SK-N-SH (cell line): ENCODE data around the gene ADGRG7. TPM values are rescaled to one million over a fixed set of nuclear protein-coding genes. Genes with fewer than 3 reads are reported as not detected.

Experiments
- CTCF ChIA-PET: fragments of 300-600, 350-600 bp; formaldehyde crosslinking; extraction: SDS; loops from one replicate; lab custom pipeline; 2021; lab: Yijun Ruan, JAX
- POLR2A ChIA-PET: fragments of 350-600 bp; sonication (Branson Sonifier 250); formaldehyde crosslinking; extraction: SDS; loops from one replicate; lab custom pipeline; 2020; ENCODE audit warnings: antibody characterized with exemption, inconsistent platforms; lab: Yijun Ruan, JAX
- DNase-seq: peaks from one replicate; pipeline ENCODE4 v3.0.0; 2012
- H2AFZ ChIP-seq: fragments of 200-600 bp; sonication (generic); 2 replicates; pipeline ENCODE4 v1.8.1; 2016; ENCODE audit warnings: antibody characterized with exemption, mild to moderate bottlenecking, low read depth
- H3F3A ChIP-seq: fragments of 200-600 bp; sonication (generic); replicated peaks from 2 replicates; pipeline ENCODE3; 2016; ENCODE audit warnings: antibody characterized with exemption, mild to moderate bottlenecking; ENCODE audit not compliant: insufficient read depth
- H3K27ac ChIP-seq, 2 experiments: fragments of 200-500 bp in 1 of 2; fragments of 200-600 bp in 1 of 2; sonication (Bioruptor generic) in 1 of 2; sonication (generic), shearing (Covaris generic) in 1 of 2; 2 replicates each; pipeline versions ENCODE4 v1.5.1 to v1.6.1; 2014 to 2016; ENCODE audit warnings: low read depth in 2 of 2, inconsistent platforms in 1 of 2, low read length in 1 of 2, mild to moderate bottlenecking in 1 of 2, mixed read lengths in 1 of 2
- H3K27me3 ChIP-seq: fragments of 200-600 bp; sonication (generic), shearing (Covaris generic); 2 replicates; pipeline ENCODE4 v1.6.1; 2016; ENCODE audit warnings: mixed run types; ENCODE audit not compliant: insufficient read depth
- H3K36me3 ChIP-seq, 2 experiments: fragments of 200-500 bp in 1 of 2; fragments of 200-600 bp in 1 of 2; sonication (Bioruptor generic) in 1 of 2; sonication (generic) in 1 of 2; replicated peaks in 1 of 2; 2 replicates each; pipeline versions ENCODE3 to v1.5.1; 2014 to 2016; ENCODE audit warnings: low read length in 1 of 2, mild to moderate bottlenecking in 1 of 2; ENCODE audit not compliant: insufficient read depth in 2 of 2, control insufficient read depth in 1 of 2
- H3K4me1 ChIP-seq, 2 experiments: fragments of 200-500 bp in 1 of 2; fragments of 200-600 bp in 1 of 2; sonication (Bioruptor generic) in 1 of 2; sonication (generic), shearing (Covaris generic) in 1 of 2; 2 replicates each; pipeline versions ENCODE4 v1.5.1 to v1.6.1; 2014 to 2016; ENCODE audit warnings: low read depth in 1 of 2, low read length in 1 of 2, mixed run types in 1 of 2; ENCODE audit not compliant: insufficient read depth in 2 of 2, control insufficient read depth in 1 of 2
- H3K4me2 ChIP-seq: fragments of 200-600 bp; sonication (generic), shearing (Covaris generic); 2 replicates; pipeline ENCODE4 v1.6.1; 2017; ENCODE audit warnings: mixed run types
- H3K4me3 ChIP-seq, 2 experiments: fragments of 200-500 bp in 1 of 2; fragments of 200-600 bp in 1 of 2; sonication (Bioruptor generic) in 1 of 2; sonication (generic), shearing (Covaris generic) in 1 of 2; 2 replicates each; pipeline versions ENCODE4 v1.5.1 to v1.8.1; 2014 to 2016; ENCODE audit warnings: low read depth in 2 of 2, inconsistent platforms in 1 of 2, low read length in 1 of 2, mild to moderate bottlenecking in 1 of 2, mixed read lengths in 1 of 2, moderate library complexity in 1 of 2
- H3K79me2 ChIP-seq: fragments of 200-600 bp; sonication (generic); 2 replicates; pipeline ENCODE4 v1.8.1; 2017; ENCODE audit warnings: mild to moderate bottlenecking; ENCODE audit not compliant: insufficient read depth
- H3K9ac ChIP-seq: fragments of 200-600 bp; sonication (generic); 2 replicates; pipeline ENCODE4 v1.6.1; 2017; ENCODE audit warnings: mixed run types
- H3K9me2 ChIP-seq: fragments of 200-600 bp; sonication (generic); 2 replicates; pipeline ENCODE4 v1.6.1; 2017; ENCODE audit warnings: mixed run types
- H3K9me3 ChIP-seq: fragments of 200-600 bp; sonication (generic); 2 replicates; pipeline ENCODE4 v1.6.1; 2017; ENCODE audit warnings: mixed run types, mild to moderate bottlenecking, moderate library complexity
- H4K20me1 ChIP-seq: fragments of 200-600 bp; sonication (generic); 2 replicates; pipeline ENCODE4 v1.6.1; 2017; ENCODE audit warnings: mild to moderate bottlenecking, mixed run types; ENCODE audit not compliant: insufficient read depth
- ELF1 ChIP-seq: IDR thresholded peaks from 2 replicates; pipeline ENCODE4 v1.4.0; 2012
- EZH2phosphoT487 ChIP-seq: fragments of 200-600 bp; sonication (generic); IDR thresholded peaks from 2 replicates; pipeline ENCODE4 v1.6.1; 2017; ENCODE audit warnings: low read depth, mixed run types, mild to moderate bottlenecking, antibody characterized with exemption, moderate library complexity, borderline replicate concordance
- FOXM1 ChIP-seq: IDR thresholded peaks from 2 replicates; pipeline ENCODE4 v1.4.0; 2012; ENCODE audit warnings: low read depth, mild to moderate bottlenecking
- GABPA ChIP-seq: IDR thresholded peaks from 2 replicates; pipeline ENCODE4 v1.4.0; 2012; ENCODE audit warnings: low read depth, mild to moderate bottlenecking
- GATA2 ChIP-seq: sonication (generic); formaldehyde crosslinking; IDR thresholded peaks from 2 replicates; pipeline ENCODE4 v1.5.0; 2020; ENCODE audit warnings: mild to moderate bottlenecking, missing genetic modification reagents
- JUND ChIP-seq: IDR thresholded peaks from 2 replicates; pipeline ENCODE4 v1.4.0; 2012
- NFIC ChIP-seq: IDR thresholded peaks from 2 replicates; pipeline ENCODE4 v1.4.0; 2012; ENCODE audit warnings: borderline replicate concordance
- POLR2AphosphoS5 ChIP-seq: IDR thresholded peaks from 2 replicates; pipeline ENCODE4 v1.6.1; 2012; ENCODE audit warnings: low read depth, low read length
- RCOR1 ChIP-seq: fragments of 150-350 bp; IDR thresholded peaks from 2 replicates; pipeline ENCODE4 v1.6.1; 2017; ENCODE audit warnings: antibody characterized with exemption, low read length
- RFX5 ChIP-seq: IDR thresholded peaks from 2 replicates; pipeline ENCODE4 v1.6.1; 2012; ENCODE audit warnings: mild to moderate bottlenecking, improper control_type of control experiment, low read length
- RXRA ChIP-seq: IDR thresholded peaks from 2 replicates; pipeline ENCODE4 v1.4.0; 2012; ENCODE audit warnings: low read depth, mild to moderate bottlenecking, borderline replicate concordance
- SIN3A ChIP-seq: IDR thresholded peaks from 2 replicates; pipeline ENCODE4 v1.6.1; 2012; ENCODE audit warnings: low read depth, mild to moderate bottlenecking, low read length, moderate library complexity, borderline replicate concordance
- SMC3 ChIP-seq: IDR thresholded peaks from 2 replicates; pipeline ENCODE4 v1.6.1; 2012; ENCODE audit warnings: low read depth, low read length, improper control_type of control experiment
- TAF1 ChIP-seq: IDR thresholded peaks from 2 replicates; pipeline ENCODE4 v1.6.1; 2012; ENCODE audit warnings: low read depth, mild to moderate bottlenecking, low read length, moderate library complexity, borderline replicate concordance
- TEAD4 ChIP-seq: IDR thresholded peaks from 2 replicates; pipeline ENCODE4 v1.4.0; 2012; ENCODE audit warnings: mild to moderate bottlenecking, borderline replicate concordance; ENCODE audit not compliant: insufficient read depth
- YY1 ChIP-seq: IDR thresholded peaks from 2 replicates; pipeline ENCODE4 v1.4.0; 2012; ENCODE audit warnings: low read depth, mild to moderate bottlenecking
- WGBS: methylation state at CpG from one replicate; pipeline ENCODE4 v1.1.6; 2017; ENCODE audit warnings: low lambda C conversion rate; 5-methylcytosine and 5-hydroxymethylcytosine counted together
- polyA plus RNA-seq, 3 experiments: library from polyadenylated mRNA; depleted of rRNA; stranded (reverse); fragments of >200 nt; gene quantifications; 2 replicates each; pipeline ENCODE4 v1.2.3, GENCODE V29; 2012
- TF ChIP-seq, protein P1 (sequence below): IDR thresholded peaks from 2 replicates; pipeline ENCODE4 v1.4.0; 2012; ENCODE audit warnings: low read depth, borderline replicate concordance
- TF ChIP-seq, protein P2 (sequence below): fragments of 150-350 bp; IDR thresholded peaks from 2 replicates; pipeline ENCODE4 v1.6.1; 2016; ENCODE audit warnings: mild to moderate bottlenecking, low read depth, low read length
- TF ChIP-seq, protein P3 (sequence below): IDR thresholded peaks from 2 replicates; pipeline ENCODE4 v1.6.1; 2012; ENCODE audit warnings: mild to moderate bottlenecking, low read depth, low read length, moderate library complexity
- TF ChIP-seq, protein P4 (sequence below): IDR thresholded peaks from 2 replicates; pipeline ENCODE4; 2012

The ADGRG7 gene
- polyA plus RNA-seq, 1 of the 3 experiments (the other 2 are of a cell fraction), result not detected

DNA sequence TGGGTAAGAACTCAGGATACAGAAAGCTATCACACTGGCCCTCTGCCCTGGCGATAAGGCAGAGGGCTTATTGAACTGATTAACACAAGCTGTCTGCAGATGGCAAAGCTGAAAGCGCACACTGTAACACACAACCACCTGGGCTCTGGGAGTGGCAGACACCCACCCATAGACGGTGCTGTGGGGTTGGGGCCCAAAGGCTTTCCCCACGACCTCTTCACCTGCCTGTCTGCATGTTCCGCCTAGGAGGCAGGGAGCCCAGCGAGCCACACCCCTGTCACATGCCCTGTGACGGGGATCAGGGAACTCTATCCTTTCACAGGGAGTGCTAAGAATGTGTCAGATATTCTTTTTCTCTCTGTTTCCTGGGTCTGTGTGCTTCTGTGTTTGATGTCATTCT lies 87.8 kb downstream of the ADGRG7 start:
- Histone ChIP-seq H3K79me2 (no peaks in the 10 kb centered on the region), H3K4me1 (no peaks in the 10 kb centered on the region; a peak in 1 of 4 replicates), H2AFZ (no peak overlapping the region), H3K27me3 (no peaks in the 10 kb centered on the region), H3K9me2 (no peaks in the 10 kb centered on the region), H3K9ac (no peak overlapping the region), H3K4me3 (no peak overlapping the region), H3K4me2 (no peak overlapping the region), H3F3A (no peaks in the 10 kb centered on the region), H3K36me3 (no peaks in the 10 kb centered on the region), H4K20me1 (no peaks in the 10 kb centered on the region), H3K9me3 (no peaks in the 10 kb centered on the region), H3K27ac (no peak overlapping the region)
- ChIA-PET POLR2A (no interaction called here), CTCF (no interaction called here)
- WGBS, result 81% methylated on average over 4 of the region's 7 CpGs
- TF ChIP-seq RCOR1, result no peak
- TF ChIP-seq, protein P1, sequence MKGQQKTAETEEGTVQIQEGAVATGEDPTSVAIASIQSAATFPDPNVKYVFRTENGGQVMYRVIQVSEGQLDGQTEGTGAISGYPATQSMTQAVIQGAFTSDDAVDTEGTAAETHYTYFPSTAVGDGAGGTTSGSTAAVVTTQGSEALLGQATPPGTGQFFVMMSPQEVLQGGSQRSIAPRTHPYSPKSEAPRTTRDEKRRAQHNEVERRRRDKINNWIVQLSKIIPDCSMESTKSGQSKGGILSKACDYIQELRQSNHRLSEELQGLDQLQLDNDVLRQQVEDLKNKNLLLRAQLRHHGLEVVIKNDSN, result no peak
- no peak for TF ChIP-seq NFIC
- no peak for TF ChIP-seq POLR2AphosphoS5
- TF ChIP-seq ELF1, result no peak
- TF ChIP-seq RXRA, result no peak
- TF ChIP-seq FOXM1, result no peak
- no peak for TF ChIP-seq JUND
- DNase-seq, result no peak

DNA sequence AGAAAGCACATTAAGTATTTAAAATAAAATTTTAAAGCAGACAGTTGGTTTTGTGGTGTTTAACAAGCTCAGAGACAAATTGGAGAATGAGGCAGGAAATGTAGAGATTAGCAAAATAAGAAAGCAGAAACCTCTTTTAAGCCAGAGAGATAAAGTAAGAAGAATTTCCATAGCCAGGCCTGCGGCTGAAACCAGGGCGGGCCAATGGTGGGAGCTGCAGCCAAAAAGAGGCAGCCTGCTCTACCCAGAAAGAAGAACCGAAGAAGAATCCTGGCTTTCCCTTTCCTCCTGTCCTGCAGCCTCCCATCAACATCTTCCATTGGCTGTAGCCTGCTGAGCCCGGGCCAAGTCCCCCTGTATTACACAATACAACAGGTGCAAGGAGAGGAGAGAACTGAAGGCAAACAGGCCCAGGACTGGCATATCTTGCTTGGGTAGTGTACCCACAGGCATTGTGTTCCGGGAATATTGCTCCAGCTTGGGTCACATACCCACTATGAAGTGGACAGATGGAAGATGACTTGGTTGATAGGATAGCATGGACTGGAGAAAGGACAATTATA lies 88.4 kb downstream of the ADGRG7 start:
- Histone ChIP-seq H3K4me3 (no peak overlapping the region), H3K27me3 (no peaks in the 10 kb centered on the region), H2AFZ (no peak overlapping the region), H4K20me1 (no peaks in the 10 kb centered on the region), H3K36me3 (no peaks in the 10 kb centered on the region), H3K79me2 (no peaks in the 10 kb centered on the region), H3K4me2 (no peak overlapping the region), H3F3A (no peaks in the 10 kb centered on the region), H3K9me3 (no peaks in the 10 kb centered on the region), H3K27ac (no peak overlapping the region), H3K9ac (no peak overlapping the region), H3K9me2 (no peaks in the 10 kb centered on the region), H3K4me1 (no peaks in the 10 kb centered on the region; a peak in 1 of 4 replicates)
- POLR2A ChIA-PET, result no interaction called here
- no peak for DNase-seq
- 75% methylated on average over 5 of the region's 5 CpGs for WGBS
- CTCF ChIA-PET, result no interaction called here
- TF ChIP-seq ELF1, result no peak
- TF ChIP-seq, protein P1, result no peak
- TF ChIP-seq, protein P2, sequence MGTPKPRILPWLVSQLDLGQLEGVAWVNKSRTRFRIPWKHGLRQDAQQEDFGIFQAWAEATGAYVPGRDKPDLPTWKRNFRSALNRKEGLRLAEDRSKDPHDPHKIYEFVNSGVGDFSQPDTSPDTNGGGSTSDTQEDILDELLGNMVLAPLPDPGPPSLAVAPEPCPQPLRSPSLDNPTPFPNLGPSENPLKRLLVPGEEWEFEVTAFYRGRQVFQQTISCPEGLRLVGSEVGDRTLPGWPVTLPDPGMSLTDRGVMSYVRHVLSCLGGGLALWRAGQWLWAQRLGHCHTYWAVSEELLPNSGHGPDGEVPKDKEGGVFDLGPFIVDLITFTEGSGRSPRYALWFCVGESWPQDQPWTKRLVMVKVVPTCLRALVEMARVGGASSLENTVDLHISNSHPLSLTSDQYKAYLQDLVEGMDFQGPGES, result no peak
- no peak for TF ChIP-seq EZH2phosphoT487
- no peak for TF ChIP-seq TAF1
- TF ChIP-seq POLR2AphosphoS5, result no peak
- TF ChIP-seq RXRA, result no peak
- TF ChIP-seq RCOR1, result no peak
- no peak for TF ChIP-seq GABPA
- no peak for TF ChIP-seq SIN3A
- TF ChIP-seq JUND, result no peak
- TF ChIP-seq SMC3, result no peak
- TF ChIP-seq, protein P3, sequence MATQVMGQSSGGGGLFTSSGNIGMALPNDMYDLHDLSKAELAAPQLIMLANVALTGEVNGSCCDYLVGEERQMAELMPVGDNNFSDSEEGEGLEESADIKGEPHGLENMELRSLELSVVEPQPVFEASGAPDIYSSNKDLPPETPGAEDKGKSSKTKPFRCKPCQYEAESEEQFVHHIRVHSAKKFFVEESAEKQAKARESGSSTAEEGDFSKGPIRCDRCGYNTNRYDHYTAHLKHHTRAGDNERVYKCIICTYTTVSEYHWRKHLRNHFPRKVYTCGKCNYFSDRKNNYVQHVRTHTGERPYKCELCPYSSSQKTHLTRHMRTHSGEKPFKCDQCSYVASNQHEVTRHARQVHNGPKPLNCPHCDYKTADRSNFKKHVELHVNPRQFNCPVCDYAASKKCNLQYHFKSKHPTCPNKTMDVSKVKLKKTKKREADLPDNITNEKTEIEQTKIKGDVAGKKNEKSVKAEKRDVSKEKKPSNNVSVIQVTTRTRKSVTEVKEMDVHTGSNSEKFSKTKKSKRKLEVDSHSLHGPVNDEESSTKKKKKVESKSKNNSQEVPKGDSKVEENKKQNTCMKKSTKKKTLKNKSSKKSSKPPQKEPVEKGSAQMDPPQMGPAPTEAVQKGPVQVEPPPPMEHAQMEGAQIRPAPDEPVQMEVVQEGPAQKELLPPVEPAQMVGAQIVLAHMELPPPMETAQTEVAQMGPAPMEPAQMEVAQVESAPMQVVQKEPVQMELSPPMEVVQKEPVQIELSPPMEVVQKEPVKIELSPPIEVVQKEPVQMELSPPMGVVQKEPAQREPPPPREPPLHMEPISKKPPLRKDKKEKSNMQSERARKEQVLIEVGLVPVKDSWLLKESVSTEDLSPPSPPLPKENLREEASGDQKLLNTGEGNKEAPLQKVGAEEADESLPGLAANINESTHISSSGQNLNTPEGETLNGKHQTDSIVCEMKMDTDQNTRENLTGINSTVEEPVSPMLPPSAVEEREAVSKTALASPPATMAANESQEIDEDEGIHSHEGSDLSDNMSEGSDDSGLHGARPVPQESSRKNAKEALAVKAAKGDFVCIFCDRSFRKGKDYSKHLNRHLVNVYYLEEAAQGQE, result no peak
- TF ChIP-seq, protein P4, sequence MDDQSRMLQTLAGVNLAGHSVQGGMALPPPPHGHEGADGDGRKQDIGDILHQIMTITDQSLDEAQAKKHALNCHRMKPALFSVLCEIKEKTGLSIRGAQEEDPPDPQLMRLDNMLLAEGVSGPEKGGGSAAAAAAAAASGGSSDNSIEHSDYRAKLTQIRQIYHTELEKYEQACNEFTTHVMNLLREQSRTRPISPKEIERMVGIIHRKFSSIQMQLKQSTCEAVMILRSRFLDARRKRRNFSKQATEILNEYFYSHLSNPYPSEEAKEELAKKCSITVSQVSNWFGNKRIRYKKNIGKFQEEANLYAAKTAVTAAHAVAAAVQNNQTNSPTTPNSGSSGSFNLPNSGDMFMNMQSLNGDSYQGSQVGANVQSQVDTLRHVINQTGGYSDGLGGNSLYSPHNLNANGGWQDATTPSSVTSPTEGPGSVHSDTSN, result no peak
- no peak for TF ChIP-seq YY1
- TF ChIP-seq GATA2, result no peak
- no peak for TF ChIP-seq TEAD4
- TF ChIP-seq RFX5, result no peak
